Hematopoietic multipotent progenitor cell (in vitro differentiated cells): Measurements from ENCODE around the gene LHFPL5. TPM values are rescaled to one million over a fixed set of nuclear protein-coding genes. Genes with fewer than 3 reads are reported as not detected.

ENCODE experiments used
- DNase-seq, 3 donors: peaks; one replicate each; pipeline ENCODE4 v3.0.0-alpha.2; 2011 to 2015; ENCODE audit warnings: low read depth in 2 of 3, low spot score in 2 of 3
- total RNA-seq: library from RNA; depleted of rRNA; stranded (reverse); fragments of >200 nt; gene quantifications from one replicate; pipeline ENCODE4 v1.2.3, GENCODE V29; 2012

The LHFPL5 gene
- total RNA-seq, 1 donor = not detected

GRCh38 chr6:35790683-35791082 lies 14.5 kb upstream of the LHFPL5 start:
- DNase-seq = no peak

DNA sequence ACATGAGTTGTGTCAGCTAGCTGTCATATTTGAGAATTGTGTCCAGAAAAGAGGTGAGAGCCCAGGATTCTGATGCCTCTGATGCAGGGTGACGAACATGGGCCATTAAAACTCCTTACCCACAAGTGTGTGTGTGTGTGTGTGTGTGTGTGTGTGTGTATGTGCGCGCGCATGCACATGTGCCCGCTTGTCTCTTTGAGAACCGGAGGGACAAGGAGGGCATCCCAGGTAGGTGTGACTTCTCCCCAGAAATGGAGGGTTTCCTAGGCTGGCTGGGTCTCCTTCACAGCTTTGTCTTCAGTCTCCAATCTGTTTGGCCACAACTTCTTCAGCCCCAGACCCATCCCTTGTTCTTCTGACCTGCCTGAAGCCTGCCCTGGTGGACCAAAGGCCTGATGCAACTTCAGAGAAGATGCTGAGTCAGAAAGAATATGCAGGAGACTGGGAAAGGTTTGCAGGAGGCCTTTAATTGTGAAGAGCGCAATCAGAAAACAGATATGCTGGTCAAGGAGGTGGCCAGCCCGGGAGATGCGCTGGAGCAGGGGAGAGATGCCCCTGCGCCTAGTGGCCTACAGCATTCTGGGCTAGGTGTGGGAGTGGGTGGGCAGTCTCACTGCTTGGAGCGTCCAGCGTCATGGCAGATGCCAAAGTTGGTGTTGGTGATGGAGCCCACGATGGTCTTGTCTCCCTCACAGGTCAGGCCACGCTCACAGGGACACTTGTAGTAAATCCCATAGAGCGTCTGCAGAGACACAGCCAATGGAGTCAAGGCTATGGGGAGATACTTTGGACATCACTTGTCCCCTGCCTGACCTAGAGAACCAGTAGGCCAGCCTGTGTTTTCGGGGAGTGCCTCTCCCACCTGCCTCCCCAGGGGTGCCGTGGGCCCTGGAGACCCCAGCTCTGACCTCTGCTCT lies 10.4 kb upstream of the LHFPL5 start:
- DNase-seq = no peak

DNA sequence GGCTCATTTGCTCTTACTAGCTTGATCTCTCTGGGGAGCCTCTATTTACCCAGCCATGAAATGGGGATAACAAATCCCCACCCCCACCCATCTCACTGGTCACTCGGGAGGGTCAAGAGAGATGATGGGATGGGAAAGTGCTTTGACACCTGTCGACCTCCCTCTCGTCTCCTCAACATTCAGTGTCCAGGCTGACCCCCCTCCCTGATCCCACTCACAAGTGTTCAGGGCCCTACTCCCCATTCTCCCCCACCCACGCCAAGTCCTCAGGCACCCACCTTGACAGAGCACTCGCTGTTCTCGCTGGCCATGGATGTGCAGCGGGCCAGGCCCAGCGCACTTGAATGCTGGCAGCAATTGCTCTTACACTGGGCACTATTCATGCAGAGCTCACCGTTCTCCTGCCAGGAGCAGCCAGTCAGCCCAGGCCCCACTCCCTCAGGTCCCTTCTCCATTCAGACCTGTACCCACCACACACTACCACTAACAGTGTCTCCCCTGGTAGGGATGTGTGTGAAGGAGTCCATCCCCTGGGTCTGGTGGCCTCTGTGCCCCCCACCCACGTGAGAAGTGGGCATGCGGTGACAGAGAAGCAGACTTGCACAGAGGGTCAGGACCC lies 9.6 kb upstream of the LHFPL5 start:
- no peak for DNase-seq

DNA sequence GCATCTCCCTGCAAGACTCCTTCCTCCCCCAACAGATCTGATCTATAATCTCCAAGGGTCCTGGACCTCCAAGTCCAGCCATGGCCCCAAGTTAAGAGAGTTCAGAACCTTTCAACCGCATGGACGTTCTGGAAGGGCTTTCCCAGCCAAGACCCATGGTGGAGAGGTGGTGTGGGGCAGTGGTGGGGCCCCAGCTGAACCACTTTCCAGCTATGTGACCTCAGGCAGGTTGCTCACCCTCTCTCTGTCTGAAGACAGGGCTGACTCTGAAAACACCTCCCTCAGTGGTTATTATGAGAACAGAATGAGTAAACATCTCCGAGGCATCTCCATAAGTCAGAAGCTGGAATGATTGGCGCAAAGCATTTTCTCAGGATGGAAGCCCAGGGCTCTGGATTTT lies 8.9 kb upstream of the LHFPL5 start:
- no peak for DNase-seq

- DNase-seq = no peak
These were observed 7.2 kb upstream of the LHFPL5 start for GRCh38 chr6:35797837-35798526.

DNA sequence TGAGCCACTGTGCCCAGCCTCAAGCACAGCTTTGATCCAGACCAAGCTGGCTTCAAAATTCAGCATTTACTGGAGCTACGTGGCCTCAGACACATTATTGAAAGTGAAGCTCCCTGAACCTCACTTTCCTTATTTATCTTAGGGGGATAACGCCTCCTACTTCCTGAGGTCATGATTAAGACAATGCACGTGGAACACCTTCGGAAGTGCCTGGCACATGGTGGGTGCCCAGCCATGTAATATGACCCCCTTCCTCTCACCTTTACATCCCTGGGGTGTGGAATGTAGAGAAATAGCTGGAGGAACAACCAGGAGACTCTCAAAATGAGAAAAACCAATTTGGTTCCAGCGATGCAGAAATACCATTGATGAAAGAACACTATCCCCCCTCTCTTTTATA lies 6.4 kb upstream of the LHFPL5 start:
- DNase-seq = no peak

GRCh38 chr6:35801148-35801547 lies 4.0 kb upstream of the LHFPL5 start:
- DNase-seq = no peak

DNA sequence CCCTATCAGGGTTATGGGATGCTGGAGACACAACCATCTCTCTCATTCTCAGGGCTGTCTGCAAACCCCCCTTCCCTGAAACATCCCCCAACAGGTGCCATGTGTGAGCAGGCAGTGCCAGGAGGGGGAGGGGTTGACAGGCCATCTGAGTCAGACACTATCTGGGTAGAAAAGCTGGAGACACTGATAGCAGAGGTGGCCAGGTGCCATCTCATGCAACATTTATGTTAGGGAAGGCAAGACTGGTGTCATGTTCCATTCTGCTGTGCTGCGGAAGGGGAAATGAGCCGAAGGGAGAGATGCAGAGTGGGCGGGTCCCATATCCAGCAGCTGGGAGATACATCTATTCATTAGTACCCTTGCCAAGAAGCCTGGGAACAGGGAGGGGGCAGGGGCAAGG lies 3.5 kb downstream of the LHFPL5 start:
- no peak for DNase-seq

DNA sequence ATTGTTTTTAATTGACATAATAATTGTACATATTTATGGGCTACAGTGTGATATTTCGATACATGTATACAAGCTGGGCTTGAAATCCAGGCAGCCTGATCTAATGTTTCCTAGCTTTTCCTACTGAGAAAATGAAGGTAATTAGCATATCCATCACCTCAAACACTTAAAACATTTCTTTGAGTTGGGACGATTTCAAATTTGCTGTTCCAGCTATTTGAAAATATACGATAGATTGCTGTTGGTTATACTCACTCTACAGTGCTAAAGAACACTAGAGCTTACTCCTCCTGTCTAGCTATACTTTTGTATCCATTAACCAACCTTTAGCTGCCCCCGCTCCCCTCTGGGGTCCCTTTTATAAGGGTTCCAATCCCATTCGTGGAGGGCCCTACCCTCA lies 4.7 kb downstream of the LHFPL5 start:
- no peak for DNase-seq

DNA sequence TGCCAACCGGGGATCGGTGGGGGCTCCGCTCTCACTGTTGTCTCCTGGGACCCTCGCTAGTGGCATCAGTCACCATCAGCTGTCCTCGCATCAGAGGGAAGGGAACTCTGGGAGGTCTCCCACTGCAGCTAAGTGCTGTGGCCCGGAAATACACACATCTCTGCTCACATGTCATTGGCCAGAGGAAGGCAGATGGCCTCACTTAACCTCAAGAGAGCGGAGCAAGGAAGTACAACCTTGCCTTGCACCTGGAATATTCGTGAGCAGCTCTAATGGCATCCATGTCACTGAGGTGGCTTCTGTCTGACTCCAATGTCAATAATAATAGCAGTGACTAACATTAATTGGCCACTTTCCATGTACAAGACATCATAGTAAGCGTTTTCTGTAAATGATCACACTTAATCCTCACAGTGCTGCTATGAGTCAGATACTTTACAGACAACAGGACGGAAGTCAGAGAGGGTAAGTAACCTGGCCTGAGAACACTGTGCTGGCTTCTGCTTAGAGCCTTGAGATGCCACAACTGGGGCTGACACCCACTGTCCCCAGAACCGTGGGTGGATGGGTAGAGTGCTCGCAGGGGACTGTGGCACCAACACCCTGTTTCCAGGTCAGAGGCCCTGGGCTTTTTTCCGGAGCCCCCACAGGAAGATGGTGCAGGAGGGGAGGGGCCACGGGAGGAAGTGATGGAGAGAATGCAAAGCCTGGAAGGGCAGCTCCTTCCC lies 6.0 kb downstream of the LHFPL5 start:
- no peak for DNase-seq

- no peak for DNase-seq
These were observed 6.5 kb downstream of the LHFPL5 start for GRCh38 chr6:35811699-35811995.

- DNase-seq = no peak
These were observed 12.4 kb downstream of the LHFPL5 start for GRCh38 chr6:35817515-35817914.

DNA sequence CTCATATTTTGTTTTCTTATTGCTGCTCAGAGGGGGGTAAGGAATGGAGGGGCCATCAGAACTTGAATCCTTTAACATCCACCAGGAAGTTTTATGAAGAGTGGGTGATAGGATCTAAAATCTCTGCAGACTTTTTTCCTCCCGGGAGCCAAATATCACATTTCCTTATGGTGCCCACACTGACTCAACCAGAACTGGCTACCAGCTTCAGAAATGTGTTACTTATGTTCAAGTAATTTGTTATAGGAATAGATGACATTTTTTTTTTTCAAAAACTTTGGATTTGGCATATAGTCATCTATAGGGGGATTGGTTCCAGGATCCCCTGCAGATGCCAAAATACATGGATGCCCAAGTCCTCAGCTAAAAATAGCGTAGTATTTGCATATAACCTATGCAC lies 18.4 kb downstream of the LHFPL5 start:
- DNase-seq = no peak

- no peak for DNase-seq
These were observed 19.5 kb downstream of the LHFPL5 start for GRCh38 chr6:35824552-35825192.

DNA sequence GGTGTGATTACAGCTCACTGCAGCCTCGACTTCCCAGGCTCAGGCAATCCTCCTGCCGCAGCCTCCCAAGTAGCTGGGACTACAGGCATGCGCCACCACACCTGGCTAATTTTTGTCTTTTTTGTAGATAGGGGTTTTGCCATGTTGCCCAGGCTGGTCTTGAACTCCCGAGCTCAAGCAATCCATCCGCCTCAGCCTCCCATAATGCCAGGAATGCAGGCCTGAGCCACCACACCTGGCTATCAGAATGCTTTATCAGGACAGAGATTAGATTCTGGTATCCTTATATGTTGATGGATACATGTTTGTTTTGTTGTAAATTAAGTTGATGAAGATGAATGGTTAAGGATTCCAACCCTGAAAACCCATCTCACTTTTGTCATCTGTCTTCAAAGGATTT lies 24.2 kb downstream of the LHFPL5 start:
- no peak for DNase-seq

GRCh38 chr6:35831257-35832007 lies 26.3 kb downstream of the LHFPL5 start:
- DNase-seq = no peak

- peak in 1 of 3 donors; percentile 20 for DNase-seq
These were observed 28.4 kb downstream of the LHFPL5 start for GRCh38 chr6:35833536-35833935.

GRCh38 chr6:35839019-35839418 lies 33.9 kb downstream of the LHFPL5 start:
- no peak for DNase-seq

DNA sequence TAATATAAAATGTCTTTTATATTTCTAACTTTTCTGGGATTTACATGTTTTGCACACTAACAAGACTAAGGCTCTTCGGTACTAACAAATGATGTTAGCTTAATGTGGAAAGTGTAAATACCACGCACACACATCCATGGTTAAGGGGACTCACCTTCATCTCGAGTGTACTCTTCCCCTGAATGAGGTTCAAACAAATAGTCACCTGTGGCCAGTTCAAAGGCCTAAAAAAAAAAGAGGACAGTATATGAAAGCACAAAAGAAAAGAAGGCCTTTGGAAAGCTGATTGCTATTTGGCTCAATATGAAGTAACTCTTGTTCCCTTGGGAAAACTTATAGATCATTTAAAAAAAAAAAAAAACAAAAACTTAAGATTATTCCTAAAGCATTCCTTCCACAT lies 37.2 kb downstream of the LHFPL5 start:
- no peak for DNase-seq

- no peak for DNase-seq
These were observed 39.1 kb downstream of the LHFPL5 start for GRCh38 chr6:35844290-35844689.
